Islet of Langerhans (tissue), 1 donor: ENCODE data around the gene NIP7.
"Not testable (repeated sequence)": the region's sequence is repeated elsewhere in the genome, so short reads cannot be mapped to it uniquely, and the experiment has no call there.

Experiments
- FAIRE-seq: peaks from one replicate; lab custom pipeline; 2011; peaks lifted over from hg19 to GRCh38; lab: Jason Lieb, UNC

The NIP7 gene

GRCh38 chr16:69339289-69340094 is at the start of gene NIP7, which contains the start of gene COG8:
Gene NIP7 (plus strand): TSS chr16:69339772. CDS start chr16:69339830, 58 bp downstream.
Gene COG8 (minus strand): TSS chr16:69339564. CDS start chr16:69339552, 12 bp downstream.
- FAIRE-seq, result peak; percentile 71

GRCh38 chr16:69291657-69292056 is 47.9 kb upstream of the NIP7 start:
- FAIRE-seq, result not testable (repeated sequence)

- FAIRE-seq, result no peak
Observed at GRCh38 chr16:69293401-69293800, 46.2 kb upstream of the NIP7 start.

GRCh38 chr16:69294051-69294450 is 45.5 kb upstream of the NIP7 start:
- no peak for FAIRE-seq

GRCh38 chr16:69296771-69297170 is 42.8 kb upstream of the NIP7 start:
- not testable (repeated sequence) for FAIRE-seq

- no peak for FAIRE-seq
Observed at GRCh38 chr16:69298261-69298660, 41.3 kb upstream of the NIP7 start.

- no peak for FAIRE-seq
Observed at GRCh38 chr16:69301187-69301586, 38.4 kb upstream of the NIP7 start.

GRCh38 chr16:69301861-69302260 is 37.7 kb upstream of the NIP7 start:
- FAIRE-seq, result no peak

- no peak for FAIRE-seq
Observed at GRCh38 chr16:69302301-69302700, 37.3 kb upstream of the NIP7 start.

- FAIRE-seq, result no peak
Observed at GRCh38 chr16:69306031-69306430, 33.5 kb upstream of the NIP7 start.

GRCh38 chr16:69307091-69307490 is 32.5 kb upstream of the NIP7 start:
- FAIRE-seq, result no peak

GRCh38 chr16:69307856-69308255 is 31.7 kb upstream of the NIP7 start:
- no peak for FAIRE-seq

GRCh38 chr16:69309316-69309715 is 30.3 kb upstream of the NIP7 start:
- no peak for FAIRE-seq

- no peak for FAIRE-seq
Observed at GRCh38 chr16:69310653-69311532, 28.7 kb upstream of the NIP7 start, which contains the start of gene VPS4A. Gene VPS4A (plus strand): TSS chr16:69311350. CDS start chr16:69311512, 162 bp downstream.

- no peak for FAIRE-seq
Observed at GRCh38 chr16:69311533-69312387, 27.8 kb upstream of the NIP7 start.

GRCh38 chr16:69313469-69313868 is 26.1 kb upstream of the NIP7 start:
- no peak for FAIRE-seq

- no peak for FAIRE-seq
Observed at GRCh38 chr16:69314534-69314933, 25.0 kb upstream of the NIP7 start.

- no peak for FAIRE-seq
Observed at GRCh38 chr16:69315486-69316311, 23.9 kb upstream of the NIP7 start.

GRCh38 chr16:69316595-69317034 is 23.0 kb upstream of the NIP7 start:
- FAIRE-seq, result no peak

GRCh38 chr16:69318177-69318910 is 21.2 kb upstream of the NIP7 start:
- no peak for FAIRE-seq
